Retinal pigment epithelial cell (primary cell): ENCODE data around the gene FGD2.

Source experiments
- DNase-seq: peaks from one replicate; pipeline ENCODE4 v3.0.0-alpha.2; 2010; ENCODE audit warnings: low read depth
- H3K4me3 ChIP-seq: 2 replicates; pipeline ENCODE4 v1.5.1; 2011; ENCODE audit warnings: mild to moderate bottlenecking, low read length, control low read depth, moderate library complexity
- TF ChIP-seq, protein P1 (sequence below): conservative IDR thresholded peaks from 2 replicates; pipeline ENCODE4 v1.5.1; 2011; ENCODE audit warnings: low read depth, low read length, control low read depth, inconsistent platforms

Gene FGD2

DNA sequence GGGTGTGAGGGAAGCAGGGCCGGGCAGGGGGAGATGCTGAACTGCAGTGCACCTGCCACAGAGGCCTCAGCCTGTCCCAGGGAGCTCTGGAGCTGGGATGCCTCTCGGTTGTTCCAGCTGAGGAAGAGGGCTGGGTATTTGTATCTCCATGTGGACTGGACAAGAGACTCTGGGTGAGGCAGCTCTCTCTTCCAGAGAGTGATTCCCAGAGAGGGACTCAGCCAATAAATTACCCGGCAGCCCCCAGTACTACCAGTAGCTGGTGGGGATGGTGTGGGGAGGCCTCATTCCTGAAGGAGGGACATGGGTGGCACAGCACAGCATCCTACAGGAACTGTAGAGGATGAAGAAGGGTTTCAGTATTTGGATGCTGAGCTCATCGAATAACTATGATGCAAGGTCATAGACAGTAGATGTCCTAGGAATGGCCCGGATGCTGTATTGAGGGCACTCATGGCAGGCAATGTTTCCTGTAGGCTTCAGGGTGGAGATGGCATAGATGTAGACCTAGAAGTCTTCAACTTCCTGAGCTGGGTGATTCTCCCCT lies 1.4 kb downstream of the FGD2 start:
- no peak overlapping the region for H3K4me3 ChIP-seq
- TF ChIP-seq, protein P1, sequence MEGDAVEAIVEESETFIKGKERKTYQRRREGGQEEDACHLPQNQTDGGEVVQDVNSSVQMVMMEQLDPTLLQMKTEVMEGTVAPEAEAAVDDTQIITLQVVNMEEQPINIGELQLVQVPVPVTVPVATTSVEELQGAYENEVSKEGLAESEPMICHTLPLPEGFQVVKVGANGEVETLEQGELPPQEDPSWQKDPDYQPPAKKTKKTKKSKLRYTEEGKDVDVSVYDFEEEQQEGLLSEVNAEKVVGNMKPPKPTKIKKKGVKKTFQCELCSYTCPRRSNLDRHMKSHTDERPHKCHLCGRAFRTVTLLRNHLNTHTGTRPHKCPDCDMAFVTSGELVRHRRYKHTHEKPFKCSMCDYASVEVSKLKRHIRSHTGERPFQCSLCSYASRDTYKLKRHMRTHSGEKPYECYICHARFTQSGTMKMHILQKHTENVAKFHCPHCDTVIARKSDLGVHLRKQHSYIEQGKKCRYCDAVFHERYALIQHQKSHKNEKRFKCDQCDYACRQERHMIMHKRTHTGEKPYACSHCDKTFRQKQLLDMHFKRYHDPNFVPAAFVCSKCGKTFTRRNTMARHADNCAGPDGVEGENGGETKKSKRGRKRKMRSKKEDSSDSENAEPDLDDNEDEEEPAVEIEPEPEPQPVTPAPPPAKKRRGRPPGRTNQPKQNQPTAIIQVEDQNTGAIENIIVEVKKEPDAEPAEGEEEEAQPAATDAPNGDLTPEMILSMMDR: no peak

DNA sequence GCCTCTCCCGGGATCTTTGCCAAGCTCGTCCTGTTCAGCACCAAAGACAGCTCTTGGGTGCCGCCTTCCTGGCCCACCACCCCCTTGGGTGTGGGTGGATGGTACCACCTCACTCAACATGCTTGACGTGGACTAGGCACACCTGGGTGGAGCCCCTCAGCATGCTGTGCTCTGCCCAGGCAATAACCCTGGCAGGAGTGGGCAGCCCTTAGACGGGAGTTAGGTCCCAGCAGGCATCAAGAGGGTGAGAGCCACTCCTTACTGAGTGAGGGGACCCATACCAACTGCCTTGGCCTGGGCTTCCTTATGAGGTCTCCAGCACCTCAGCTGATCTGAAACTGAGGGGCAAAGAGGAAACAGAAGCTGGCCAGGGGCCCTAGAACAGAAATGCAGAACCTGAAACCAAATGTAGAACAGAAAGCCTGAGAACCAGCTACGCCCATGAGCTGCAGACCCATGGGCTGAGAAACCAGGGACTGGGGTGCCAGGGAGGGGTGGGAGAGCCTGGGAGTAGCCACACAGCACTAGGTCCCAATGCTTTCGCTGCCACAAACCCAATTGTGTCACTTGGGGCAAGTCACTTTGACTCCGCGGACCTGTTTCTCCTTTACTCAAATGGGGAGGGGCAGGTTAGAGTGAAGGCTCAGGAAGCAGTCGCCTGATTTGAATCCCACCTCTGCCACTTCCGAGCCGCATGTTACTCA lies 2.0 kb downstream of the FGD2 start:
- no peak for DNase-seq
- TF ChIP-seq, protein P1: no peak
- H3K4me3 ChIP-seq: no peak overlapping the region

More for the DNA sequence above, 1.4 kb downstream of the FGD2 start:
- DNase-seq: no peak

DNA sequence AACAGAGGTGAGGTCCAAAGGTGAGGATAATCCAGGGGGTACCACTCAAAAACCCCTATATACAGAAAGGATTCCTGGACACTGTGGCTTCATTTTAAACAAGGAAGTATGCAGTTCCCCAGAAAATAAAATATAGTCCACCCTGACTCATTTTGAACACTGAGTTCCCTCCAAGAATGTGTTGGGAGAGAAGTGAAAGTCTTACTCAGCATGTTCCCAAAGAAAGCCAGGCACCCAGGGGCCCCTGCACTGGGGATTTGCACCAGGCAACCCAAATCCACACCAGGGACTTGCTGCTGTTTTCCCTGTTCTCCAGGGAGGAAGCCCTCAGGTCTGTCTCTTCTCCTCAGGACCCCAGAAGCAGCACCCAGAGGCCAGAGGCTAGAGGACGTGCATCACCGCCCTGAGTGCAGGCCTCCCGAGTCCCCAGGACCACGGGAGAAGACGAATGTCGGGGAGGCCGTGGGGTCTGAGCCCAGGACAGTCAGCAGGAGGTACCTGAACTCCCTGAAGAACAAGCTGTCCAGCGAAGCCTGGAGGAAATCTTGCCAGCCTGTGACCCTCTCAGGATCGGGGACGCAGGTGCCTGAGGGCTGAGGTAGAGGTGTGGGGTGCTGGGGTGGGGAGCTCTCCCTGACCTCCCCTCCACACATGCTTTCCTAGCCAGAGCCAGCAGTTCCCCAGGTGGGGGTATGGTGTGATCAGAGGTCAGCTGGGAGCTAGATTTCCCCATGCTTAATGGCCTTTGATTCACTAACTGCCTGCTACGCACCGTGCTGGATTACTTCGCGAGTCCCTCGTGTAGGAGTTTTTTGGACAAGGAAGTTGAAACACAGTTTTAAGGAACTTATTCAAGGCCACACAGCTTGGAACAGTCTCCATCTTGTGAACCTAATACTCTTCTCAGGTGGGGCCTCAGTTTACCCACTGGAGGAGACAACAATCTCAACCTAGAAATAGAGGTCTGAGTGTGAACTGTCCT lies 3.3 kb downstream of the FGD2 start:
- H3K4me3 ChIP-seq: no peak overlapping the region
- no peak for DNase-seq
- TF ChIP-seq, protein P1: no peak

DNA sequence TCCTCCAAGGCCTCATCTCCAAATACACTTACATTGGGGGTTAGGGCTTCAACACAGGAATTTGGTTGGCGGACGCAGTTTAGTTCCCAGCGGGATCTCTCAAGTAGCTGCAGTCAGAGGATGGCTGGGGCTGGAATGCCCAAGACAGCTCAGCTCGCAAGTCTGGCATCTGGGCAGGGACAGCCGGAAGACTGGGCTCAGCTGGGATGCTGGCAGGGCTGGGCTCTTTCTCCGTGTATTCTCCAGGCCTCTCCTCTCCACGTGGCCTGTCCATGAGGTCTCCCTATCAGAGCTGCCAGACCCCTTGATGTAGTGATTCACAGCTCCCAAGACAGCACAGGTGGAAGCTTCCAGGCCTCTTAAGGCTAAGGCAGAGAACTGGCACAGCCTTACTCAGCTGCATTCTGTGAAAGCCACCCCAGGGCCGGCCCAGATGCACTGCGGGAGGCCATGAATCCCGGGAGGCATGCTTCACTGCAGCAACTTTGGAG lies 5.0 kb downstream of the FGD2 start:
- DNase-seq: no peak
- TF ChIP-seq, protein P1: no peak
- no peak overlapping the region for H3K4me3 ChIP-seq

DNA sequence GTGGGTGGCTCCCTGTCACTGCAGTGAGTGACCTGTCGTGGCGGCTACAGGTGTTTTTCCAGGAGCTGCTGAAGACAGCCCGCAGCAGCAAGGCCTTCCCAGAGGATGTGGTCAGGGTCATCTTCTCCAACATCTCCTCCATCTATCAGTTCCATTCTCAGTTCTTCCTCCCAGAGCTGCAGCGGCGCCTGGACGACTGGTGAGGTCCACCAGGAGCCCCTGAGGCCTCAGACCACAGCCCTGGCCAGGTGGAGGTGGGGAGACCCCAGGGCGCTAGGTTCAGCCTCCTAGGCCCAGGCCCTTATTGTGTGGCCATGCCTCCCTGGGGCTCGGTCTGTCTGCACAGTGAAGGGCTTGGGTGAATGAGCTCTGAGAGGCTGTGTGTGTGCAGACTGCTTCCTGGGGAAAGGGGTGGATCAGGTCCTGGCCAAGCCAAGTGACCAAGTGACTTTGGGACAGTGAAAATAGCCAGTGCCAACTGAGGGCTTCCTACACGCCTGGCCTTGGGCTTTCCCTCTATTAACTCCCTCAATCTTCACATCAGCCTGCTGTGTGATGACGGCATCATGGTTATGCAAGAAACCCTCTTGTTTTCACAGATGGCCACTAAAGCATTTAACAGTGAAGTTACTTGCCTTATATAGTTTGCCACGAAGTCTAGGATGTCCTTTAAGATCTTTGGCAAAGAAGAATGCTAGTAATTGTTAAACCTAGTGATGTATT lies 6.4 kb downstream of the FGD2 start:
- H3K4me3 ChIP-seq: no peak overlapping the region
- no peak for DNase-seq
- TF ChIP-seq, protein P1: no peak
